GM19372 (cell line): ENCODE data around the gene GUK1.

ENCODE experiments used
- ATAC-seq: cut with Tn5 transposase; IDR thresholded peaks from one replicate; pipeline ENCODE4 v1.9.1; 2021; ENCODE audit warnings: mild to moderate bottlenecking, low read depth, moderate library complexity; ENCODE audit not compliant: unreplicated experiment

GUK1 gene

GRCh38 chr1:228148935-228149405 is 8.9 kb downstream of the GUK1 start:
- no peak for ATAC-seq

- ATAC-seq, result no peak
Observed at GRCh38 chr1:228149406-228150119, 9.5 kb downstream of the GUK1 start, which contains the start of gene GJC2. GJC2 (plus strand) TSS chr1:228149930; CDS start chr1:228157759, 7,829 bp downstream.

- no peak for ATAC-seq
Observed at GRCh38 chr1:228150120-228150460, 10.0 kb downstream of the GUK1 start.

- no peak for ATAC-seq
Observed at GRCh38 chr1:228150461-228151179, 10.5 kb downstream of the GUK1 start.

GRCh38 chr1:228151180-228151925 is 11.3 kb downstream of the GUK1 start:
- no peak for ATAC-seq

- ATAC-seq, result no peak
Observed at GRCh38 chr1:228152097-228152917, 12.2 kb downstream of the GUK1 start.

- no peak for ATAC-seq
Observed at GRCh38 chr1:228152918-228153258, 12.8 kb downstream of the GUK1 start.

GRCh38 chr1:228154021-228154669 is 14.1 kb downstream of the GUK1 start:
- no peak for ATAC-seq

- ATAC-seq, result no peak
Observed at GRCh38 chr1:228154670-228155571, 14.8 kb downstream of the GUK1 start.

- no peak for ATAC-seq
Observed at GRCh38 chr1:228155596-228156514, 15.8 kb downstream of the GUK1 start.

GRCh38 chr1:228156515-228156881 is 16.4 kb downstream of the GUK1 start:
- no peak for ATAC-seq

GRCh38 chr1:228156941-228157728 is 17.1 kb downstream of the GUK1 start:
- no peak for ATAC-seq

- no peak for ATAC-seq
Observed at GRCh38 chr1:228157729-228158126, 17.6 kb downstream of the GUK1 start.

GRCh38 chr1:228158151-228159007 is 18.3 kb downstream of the GUK1 start:
- no peak for ATAC-seq

- ATAC-seq, result no peak
Observed at GRCh38 chr1:228159008-228159665, 19.1 kb downstream of the GUK1 start.
